NCI-H1417 treated with DMSO at 0.1 percent for 48 hours (cell line): Measurements from ENCODE around the gene STX2.
"Not testable (repeated sequence)": the region's sequence is repeated elsewhere in the genome, so short reads cannot be mapped to it uniquely, and the experiment has no call there.

Experiments
- DNase-seq: peaks from one replicate; lab custom pipeline; 2025; lab: John Stamatoyannopoulos, UW

The STX2 gene

DNA sequence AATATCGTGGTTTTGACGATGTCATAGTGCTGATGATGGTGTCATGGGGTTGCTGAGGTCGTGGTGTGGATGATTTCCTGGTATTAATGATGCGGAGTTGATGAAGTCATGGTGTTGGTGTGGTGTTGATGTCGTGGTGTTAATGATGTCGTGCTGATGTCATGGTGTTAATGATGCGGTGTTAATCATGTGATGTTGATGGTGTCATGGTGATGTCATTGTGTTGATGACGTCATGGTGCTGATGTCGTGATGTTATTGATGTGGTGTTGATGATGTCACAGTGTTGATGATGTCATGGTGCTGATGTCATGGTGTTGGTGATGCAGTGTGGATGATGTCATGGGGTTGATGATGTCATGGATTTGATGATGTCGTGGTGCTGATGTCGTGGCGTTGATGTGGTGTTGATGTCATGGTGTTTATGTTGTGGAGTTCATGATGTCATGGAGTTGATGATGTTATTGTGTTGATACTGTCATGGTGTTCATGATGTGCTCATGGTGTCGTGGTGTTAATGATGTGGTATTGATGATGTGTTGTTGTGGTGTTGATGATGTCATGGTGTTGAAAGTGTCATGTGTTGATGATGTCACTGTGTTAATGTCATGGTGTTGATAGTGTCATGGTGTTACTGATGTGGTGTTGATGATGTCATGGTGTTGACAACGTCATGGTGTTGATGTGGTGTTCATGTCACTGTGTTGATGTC lies 74.4 kb downstream of the STX2 start:
- DNase-seq, result no peak

DNA sequence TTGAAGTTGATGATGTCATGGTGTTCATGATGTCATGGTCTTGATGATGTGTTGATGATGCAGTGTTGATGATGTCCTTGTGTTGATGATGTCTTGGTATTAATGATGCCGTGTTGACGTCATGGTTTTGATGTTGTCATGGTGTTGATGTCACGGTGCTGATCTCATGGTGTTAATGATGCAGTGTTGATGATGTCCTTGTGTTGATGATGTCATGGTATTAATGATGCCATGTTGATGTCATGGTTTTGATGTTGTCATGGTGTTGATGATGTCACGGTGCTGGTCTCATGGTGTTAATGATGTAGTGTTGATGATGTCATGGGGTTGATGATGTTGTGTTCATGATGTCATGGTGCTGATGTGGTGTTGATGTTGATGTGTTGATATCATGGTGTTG lies 75.0 kb downstream of the STX2 start:
- no peak for DNase-seq

DNA sequence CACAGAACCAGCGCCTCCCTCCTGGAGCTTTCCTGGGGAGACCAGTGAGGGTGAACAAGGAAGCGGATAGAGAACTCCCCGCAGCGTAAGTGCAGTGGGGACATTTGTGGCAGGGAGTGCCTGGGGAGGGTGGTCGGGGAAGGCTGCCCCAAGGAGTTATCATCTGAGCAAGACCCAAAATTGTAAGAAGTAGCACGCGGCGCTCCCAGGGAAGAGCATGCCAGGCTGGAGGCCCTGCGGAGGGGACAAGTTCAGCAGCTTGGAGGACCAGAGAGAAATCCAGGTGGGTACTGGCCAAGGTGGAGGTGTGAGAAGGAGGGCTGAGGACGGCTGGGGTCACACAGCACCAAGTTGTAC lies 76.8 kb downstream of the STX2 start:
- no peak for DNase-seq

DNA sequence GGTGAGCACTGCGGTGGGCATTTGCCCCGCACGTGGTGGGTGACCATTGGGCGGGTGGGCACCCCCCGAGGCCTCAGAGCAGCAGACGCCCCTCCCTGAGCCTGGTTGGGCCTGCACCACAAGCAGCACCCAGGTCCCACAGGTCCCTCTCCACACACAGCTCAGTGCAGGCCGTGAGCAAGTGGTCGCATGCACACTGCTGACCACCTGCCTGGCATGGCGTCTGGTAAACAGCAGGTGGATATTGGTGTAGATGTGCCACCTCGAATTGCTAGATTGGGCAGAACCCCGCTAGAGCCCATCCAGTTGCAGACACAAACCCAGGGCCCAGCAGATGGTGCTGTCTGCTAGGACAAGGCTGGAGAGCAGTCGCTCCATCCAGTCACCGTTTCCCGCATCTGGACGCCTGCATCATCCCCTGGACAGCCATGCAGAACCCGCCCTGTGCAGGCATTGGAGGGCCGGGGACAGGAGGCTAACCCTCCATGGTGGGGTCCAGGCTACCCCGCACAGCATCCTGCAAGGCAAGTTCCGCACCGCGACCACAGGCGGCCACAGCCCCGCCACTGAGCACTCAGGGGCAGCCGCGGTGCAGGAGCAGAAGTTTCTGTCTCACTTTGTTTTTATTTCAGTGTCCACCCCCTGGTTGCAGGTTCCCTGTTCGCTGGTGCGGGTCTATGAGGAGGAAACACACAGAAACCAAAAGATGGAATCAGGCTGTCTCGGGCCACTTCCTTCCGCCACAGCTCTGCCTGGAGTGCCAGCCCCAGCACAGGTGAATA lies 77.3 kb downstream of the STX2 start:
- no peak for DNase-seq

DNA sequence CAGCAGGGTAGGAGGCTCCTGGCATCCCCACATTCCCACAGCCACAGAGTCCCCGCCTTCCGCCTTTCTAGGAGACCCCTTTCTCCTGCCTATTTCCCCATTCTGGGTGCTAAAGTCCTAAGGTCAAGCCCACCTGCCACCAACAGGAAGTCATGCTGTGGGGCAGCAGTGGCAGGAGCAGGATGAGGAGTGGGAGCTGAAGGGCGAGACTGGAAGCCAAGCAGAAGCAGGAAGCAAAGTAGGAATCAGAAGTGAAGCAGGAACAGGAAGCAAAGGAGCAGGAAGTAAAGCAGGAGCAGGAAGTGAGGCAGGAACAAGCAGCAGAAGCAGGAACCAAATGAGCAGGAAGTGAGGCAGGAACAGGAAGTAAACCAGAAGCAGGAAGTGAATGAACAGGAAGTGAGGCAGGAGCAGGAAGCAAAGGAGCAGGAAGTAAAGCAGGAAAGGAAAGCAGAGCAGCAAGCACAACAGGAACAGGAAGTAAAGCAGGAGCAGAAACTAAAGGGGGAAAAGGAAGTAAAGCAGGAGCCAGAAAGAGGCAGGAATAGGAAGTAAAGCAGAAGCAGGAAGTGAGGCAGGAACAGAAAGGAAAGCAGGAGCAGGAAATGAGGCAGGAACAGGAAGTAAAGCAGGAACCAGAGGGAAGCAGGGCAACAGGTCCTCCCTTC lies 84.7 kb downstream of the STX2 start:
- no peak for DNase-seq

DNA sequence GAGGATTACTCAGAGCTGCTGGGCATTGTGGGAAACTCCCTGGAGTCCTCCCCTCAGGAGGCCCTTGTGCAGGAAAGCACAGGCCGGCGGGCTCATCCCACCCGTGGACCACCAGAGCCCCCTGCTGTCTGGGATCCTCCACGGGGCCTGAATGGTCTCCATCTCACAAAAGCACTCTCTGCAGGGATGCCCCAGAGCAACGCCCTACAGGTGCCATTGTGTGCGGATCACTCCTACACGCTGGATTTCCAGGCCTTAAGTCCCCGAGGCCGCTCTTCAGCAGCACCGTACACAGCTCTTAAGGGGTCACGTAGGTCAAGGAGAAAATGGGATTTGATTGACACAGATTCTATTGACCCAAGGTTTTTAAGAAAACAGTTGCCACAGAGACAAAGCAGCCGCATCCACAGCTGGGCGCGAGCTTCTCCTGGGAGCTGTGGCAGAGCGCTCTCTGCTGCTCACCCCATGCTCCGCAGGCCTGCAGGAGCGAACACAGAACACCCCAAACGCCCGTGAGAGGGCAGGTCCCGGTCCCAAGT lies 86.3 kb downstream of the STX2 start:
- DNase-seq, result no peak

DNA sequence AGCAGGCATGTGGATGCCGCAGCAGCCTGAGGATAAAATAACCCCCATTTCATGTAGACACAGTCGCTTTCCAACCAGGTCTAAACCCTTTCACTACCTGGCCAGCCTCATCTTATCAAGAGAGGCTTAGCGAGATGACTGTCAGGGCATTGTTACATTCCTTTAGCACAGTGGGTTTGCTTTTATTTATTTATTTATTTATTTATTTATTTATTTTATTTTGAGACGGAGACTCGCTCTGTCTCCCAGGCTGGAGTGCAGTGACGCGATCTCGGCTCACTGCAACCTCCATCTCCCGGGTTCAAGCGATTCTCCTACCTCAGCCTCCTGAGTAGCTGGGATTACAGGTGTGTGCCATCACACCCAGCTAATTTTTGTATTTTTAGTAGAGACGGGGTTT lies 87.0 kb downstream of the STX2 start:
- DNase-seq, result not testable (repeated sequence)

DNA sequence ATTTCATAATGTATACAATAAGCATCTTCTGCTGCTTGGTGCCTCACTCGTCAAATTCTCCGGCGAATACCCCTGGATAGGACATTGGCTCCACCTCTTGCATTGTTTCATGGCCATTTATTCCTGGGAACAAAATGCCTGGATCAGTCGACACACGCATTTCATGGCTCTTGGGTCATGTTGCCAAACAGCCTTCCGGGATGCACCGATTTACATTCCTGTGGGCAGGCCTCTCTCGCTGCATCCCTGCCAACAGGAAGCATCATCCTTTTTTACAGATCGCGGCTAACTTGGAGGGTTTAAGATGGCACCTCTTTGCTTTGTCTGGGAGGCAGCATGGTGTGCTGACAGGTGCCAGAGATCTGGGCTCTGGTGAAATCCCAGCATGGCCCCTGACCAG lies 90.3 kb downstream of the STX2 start:
- DNase-seq, result no peak

DNA sequence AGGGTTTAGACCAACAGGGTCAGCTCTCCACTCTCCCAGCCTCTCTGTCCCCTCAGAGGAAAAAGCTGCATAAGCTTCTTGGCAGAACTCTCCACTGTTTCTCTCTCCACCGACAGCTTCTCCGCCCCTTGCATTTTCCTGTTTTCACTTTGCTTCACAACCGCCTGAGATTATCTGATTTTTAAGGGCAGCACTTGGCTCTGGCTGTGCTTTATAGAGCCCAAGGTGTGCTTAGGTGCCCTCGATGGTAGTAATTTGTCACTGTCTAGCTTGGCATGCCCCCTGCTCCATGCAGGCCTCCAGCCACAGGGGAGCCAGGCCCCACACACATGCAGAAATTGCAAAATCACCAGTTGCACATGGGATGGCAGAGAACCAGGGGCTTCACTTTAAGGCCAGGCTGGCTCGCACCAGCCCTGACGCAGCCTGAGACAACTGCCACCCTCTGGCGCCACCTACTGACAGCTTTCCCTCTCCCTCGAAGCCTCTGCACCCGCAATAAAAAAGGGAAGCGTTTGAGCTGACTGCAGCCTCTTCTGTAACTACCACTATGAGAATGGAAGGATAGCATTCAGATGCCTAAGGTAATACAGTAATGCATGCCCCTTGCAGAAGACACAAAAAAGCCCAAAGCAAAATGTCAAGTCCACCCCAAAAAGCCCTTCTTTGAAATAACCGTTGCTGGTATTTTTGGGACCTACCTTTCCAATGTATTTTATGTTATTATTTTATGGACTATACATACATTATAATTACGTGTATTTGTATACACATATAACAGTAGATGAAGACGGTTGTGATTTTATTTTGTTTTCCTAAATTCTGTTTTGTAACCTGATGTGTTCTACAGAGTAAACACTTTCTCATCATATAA lies 90.9 kb downstream of the STX2 start:
- DNase-seq, result peak; percentile 50

DNA sequence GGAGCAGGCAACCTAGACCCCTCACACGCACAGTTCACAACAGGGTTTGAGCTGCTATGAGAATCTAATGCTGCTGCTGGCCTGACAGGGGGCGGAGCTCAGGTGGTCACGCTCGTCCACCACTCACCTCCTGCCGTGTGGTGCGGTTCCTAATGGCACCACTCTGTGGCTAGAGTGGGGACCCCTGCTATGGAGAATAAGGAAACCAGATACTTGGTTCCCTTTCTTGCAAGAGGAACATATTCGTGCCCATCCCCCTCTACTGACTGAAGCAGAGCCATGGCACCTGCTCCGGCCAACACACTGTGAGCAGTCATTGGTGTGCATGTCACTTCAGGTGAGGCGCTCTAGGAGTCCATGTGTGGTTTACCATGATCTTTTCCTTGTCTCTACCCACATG lies 92.5 kb downstream of the STX2 start:
- no peak for DNase-seq

DNA sequence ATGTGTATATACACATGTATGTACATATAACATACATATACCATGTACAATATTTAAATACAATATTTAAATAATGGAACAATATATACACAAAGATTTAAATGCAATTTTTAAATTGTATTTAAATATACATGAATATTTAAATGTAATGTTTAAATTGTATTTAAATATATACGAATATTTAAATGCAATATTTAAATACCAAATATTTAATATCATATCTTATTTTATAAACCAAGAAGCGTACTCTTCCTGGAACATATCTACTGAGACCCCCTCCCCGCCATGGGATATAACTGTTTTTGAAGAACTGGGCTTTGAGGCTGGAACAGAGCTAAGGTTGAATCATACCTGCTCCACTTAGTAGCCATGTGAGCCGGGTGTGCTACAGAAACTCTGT lies 93.1 kb downstream of the STX2 start:
- DNase-seq, result no peak

DNA sequence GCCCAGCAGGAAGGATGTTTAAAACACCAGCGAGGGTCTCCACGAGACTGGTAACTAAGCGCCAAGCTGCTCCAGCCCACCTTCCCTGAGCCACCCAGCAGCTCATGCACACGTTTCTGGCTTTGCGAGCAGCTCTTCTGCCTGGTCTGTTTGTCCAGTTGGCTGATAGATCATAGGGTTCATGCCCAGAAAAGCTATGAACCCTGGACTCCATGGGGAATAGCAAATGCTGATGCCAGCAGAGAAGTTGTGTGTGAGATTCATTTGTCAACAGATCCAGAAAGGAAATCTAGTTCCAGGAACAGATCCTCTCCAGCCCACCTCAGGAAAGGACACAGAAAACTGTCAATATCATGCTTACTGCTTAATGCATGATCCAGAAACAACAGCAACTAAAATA lies 94.8 kb downstream of the STX2 start:
- DNase-seq, result no peak

DNA sequence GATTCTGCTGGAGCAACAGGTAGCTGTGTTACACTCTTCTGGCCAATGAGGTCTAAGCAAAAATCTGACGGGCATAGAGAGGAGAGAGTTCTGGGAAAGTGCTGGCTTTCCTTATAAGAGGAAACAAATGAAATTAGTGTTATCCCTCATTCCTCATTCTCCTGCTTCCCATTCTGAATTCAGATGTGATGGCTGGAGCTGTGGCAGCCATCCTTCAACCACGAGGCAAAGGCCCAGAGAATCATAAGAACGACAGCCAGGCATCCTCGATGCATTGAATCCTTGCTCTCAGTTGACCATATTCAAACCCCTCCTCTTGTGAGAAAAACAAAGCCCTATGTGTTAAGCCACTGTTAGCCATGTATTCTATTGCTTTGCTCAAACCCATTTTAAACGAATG lies 95.4 kb downstream of the STX2 start:
- no peak for DNase-seq

DNA sequence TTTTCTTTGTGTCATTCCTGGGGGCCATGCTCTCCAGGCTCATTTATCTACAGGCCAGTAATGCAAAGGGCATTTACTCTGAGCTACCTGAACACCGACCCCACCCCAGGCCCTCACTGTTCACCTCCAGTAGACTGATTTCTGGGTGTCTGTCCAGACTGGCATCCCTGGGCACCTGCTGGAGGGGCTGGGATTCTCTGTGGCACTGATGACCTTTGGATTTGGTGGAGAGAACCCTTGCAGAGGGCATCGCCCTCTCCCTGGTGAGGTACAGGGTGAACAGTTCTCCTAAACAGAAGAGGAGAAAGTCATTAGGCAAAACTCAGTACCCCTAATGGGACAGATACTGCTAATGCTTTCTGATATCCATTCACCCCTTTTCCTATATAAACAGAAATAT lies 95.9 kb downstream of the STX2 start:
- no peak for DNase-seq

DNA sequence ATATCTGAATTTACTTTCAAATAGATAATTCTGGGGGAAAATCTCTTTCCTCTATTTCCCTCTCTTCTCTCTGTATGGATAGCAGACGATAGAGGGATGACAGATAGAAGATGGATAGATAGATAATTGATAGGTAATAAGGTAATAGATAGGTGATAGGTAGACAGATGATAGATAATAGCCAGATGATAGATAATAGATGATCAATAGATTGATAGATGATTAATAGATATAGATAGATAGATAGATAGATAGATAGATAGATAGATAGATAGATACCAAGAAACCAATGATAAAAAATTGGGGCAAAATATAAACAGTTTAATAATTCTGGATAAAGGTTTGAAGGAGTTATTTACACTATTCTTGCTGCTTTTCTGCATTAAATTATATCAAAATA lies 96.3 kb downstream of the STX2 start:
- no peak for DNase-seq

DNA sequence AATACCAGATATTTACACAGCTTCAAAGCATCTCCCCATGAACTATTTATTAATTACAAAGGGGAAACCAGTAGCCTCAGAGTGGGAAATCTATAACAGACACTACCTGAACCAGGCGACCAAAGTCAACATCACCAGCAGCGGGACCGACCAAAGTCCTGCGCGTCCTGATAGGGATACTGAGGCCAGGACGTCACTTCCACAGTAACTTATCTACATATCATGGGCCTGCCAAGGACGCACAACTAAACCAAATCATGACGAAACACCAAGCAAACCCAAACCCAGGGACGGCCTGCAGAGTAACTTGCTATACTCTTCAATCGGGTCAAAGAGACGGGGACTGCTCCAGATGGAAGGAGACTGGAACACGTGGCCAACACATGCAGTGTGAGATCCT lies 96.9 kb downstream of the STX2 start:
- no peak for DNase-seq
